HL-60 (cell line): ENCODE measurements around the gene RGP1.
A peak's percentile ranks its signal among the peaks of the same experiment; 100 is the strongest.

Experiments
- DNase-seq, 2 experiments: peaks; one replicate each; pipeline ENCODE4 v3.0.0-alpha.2; 2010 to 2020; ENCODE audit warnings: low read depth in 1 of 2, low spot score in 1 of 2
- H3K27ac ChIP-seq: fragments of 250-450 bp; sonication (Bioruptor Pico); replicated peaks from 2 replicates; pipeline ENCODE4 v1.5.1; 2020; ENCODE audit warnings: mild to moderate bottlenecking, moderate library complexity
- H3K27me3 ChIP-seq: fragments of 250-450 bp; sonication (Bioruptor Pico); 2 replicates; pipeline ENCODE4 v1.5.1; 2021; ENCODE audit warnings: mild to moderate bottlenecking, moderate library complexity; ENCODE audit not compliant: insufficient read depth, poor library complexity, severe bottlenecking
- H3K4me3 ChIP-seq: replicated peaks from 2 replicates; pipeline ENCODE4 v1.5.1; 2011; ENCODE audit warnings: mild to moderate bottlenecking, control low read depth, low read length; ENCODE audit not compliant: insufficient read depth
- CTCF ChIP-seq: IDR thresholded peaks from one replicate; pipeline ENCODE4 v1.5.1; 2011; ENCODE audit warnings: low read length, control low read depth, inconsistent platforms; ENCODE audit not compliant: insufficient read depth
- GABPA ChIP-seq: IDR thresholded peaks from 2 replicates; pipeline ENCODE4 v1.6.1; 2012; ENCODE audit warnings: low read depth
- POLR2AphosphoS5 ChIP-seq: IDR thresholded peaks from 2 replicates; pipeline ENCODE4 v1.6.1; 2012; ENCODE audit warnings: low read depth
- REST ChIP-seq: IDR thresholded peaks from 2 replicates; pipeline ENCODE4 v1.6.1; 2012; ENCODE audit warnings: low read depth; ENCODE audit not compliant: insufficient replicate concordance
- SPI1 ChIP-seq: IDR thresholded peaks from 2 replicates; pipeline ENCODE4 v1.6.1; 2012; ENCODE audit warnings: low read depth, mild to moderate bottlenecking, borderline replicate concordance

The RGP1 gene

GRCh38 chr9:35717132-35717870, 31.8 kb upstream of the RGP1 start:
- TF ChIP-seq GABPA (no peak), CTCF (no peak)
- no peak overlapping the region for H3K27ac ChIP-seq
- DNase-seq = no peak
- H3K27me3 ChIP-seq = no peaks in the 10 kb centered on the region
- no peak overlapping the region for H3K4me3 ChIP-seq

DNA sequence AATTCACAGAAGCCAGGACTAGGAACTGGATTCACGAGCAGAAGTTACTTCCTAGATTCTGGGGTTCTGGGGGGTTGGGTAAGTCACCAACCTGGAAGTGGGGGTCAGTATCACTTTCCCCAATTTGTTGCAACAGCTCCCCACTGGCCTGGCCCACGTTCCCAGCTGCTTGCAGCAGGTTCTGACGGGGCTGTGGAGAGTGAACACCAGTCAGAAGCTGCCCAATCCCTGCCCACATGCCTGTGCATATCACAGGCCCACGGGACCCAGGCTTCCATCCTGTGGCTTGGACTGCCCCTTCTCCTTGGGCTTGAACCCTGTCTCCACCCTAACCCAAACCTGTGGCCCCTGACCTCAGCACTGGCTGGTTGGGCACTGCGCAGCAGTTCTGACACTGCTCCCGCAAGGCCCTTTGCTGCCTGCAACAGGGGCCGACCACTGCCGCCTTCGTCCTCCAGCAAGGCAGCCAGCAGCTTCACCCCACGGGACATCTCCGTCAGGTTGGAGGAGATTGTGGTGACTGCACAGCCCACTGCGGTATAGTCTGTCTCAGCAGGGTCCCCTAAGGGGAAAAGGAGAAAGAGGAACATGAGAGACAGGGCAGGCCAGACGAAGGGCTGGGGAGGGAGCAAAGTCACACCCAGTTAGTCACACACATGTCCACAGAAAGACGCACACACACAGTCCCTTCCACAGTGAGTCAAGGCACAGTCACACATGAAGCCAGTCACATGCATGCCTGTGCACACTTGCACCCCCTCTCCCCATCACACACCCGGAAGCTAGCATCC, 30.2 kb upstream of the RGP1 start:
- no peak for TF ChIP-seq POLR2AphosphoS5
- no peak for TF ChIP-seq GABPA
- no peak for TF ChIP-seq SPI1
- H3K27ac ChIP-seq = no peak overlapping the region
- peak in 1 of 2 experiments; percentile 49 for DNase-seq
- H3K27me3 ChIP-seq = no peaks in the 10 kb centered on the region
- H3K4me3 ChIP-seq = no peak overlapping the region

- Histone ChIP-seq H3K27me3 (no peaks in the 10 kb centered on the region), H3K4me3 (no peak overlapping the region), H3K27ac (no peak overlapping the region)
- TF ChIP-seq CTCF (no peak), SPI1 (no peak), POLR2AphosphoS5 (no peak), GABPA (no peak), REST (no peak)
- DNase-seq = no peak
These were observed 29.5 kb upstream of the RGP1 start for GRCh38 chr9:35719546-35719945.

GRCh38 chr9:35723426-35723825, 25.7 kb upstream of the RGP1 start:
- Histone ChIP-seq H3K27ac (no peak overlapping the region), H3K4me3 (no peak overlapping the region), H3K27me3 (no peaks in the 10 kb centered on the region)
- TF ChIP-seq SPI1 (no peak), CTCF (no peak), REST (no peak), GABPA (no peak), POLR2AphosphoS5 (no peak)
- no peak for DNase-seq
